OCI-LY7 (cell line): ENCODE data around the gene RBM14.

Experiments
- CTCF ChIP-seq: fragments of 200-600 bp; sonication (generic); conservative IDR thresholded peaks from 2 replicates; pipeline ENCODE4 v1.5.1; 2014; ENCODE audit warnings: mild to moderate bottlenecking, antibody characterized with exemption, low read length, moderate library complexity, mixed read lengths
- EZH2phosphoT487 ChIP-seq: fragments of 200-600 bp; sonication (generic); IDR thresholded peaks from 2 replicates; pipeline ENCODE4 v1.6.1; 2018; ENCODE audit warnings: low read depth, borderline replicate concordance, mild to moderate bottlenecking, mixed run types, antibody characterized with exemption, low read length, moderate library complexity, mixed read lengths

GRCh38 chr11:66595245-66595904 lies 21.1 kb upstream of the RBM14 start:
- TF ChIP-seq CTCF, result no peak
- no peak for TF ChIP-seq EZH2phosphoT487
